NAMALWA (cell line): ENCODE data around the gene RNF223.

Experiments
- DNase-seq: peaks from one replicate; pipeline ENCODE4 v3.0.0-alpha.2; 2015; ENCODE audit warnings: low spot score

RNF223 gene

DNA sequence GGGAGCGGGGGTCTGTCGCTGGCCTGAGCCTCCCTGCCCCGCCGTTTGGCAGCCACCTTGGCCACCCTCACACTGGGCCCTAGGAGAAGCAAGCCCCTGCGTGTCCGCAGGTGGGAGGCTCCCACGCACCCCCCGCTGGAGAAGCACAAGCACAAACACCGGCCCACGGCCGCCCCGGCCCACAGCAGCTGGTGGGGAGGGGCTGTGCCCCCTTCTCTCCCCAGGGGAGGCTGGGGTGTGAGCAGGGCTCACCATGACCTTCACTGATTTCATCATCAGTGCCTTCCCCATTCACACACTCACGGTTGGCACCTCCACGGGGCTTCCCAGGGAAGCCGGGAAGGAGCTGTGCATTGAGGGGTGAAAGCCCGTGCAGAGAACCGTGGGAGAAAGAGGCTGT, 46.3 kb downstream of the RNF223 start:
- no peak for DNase-seq

DNA sequence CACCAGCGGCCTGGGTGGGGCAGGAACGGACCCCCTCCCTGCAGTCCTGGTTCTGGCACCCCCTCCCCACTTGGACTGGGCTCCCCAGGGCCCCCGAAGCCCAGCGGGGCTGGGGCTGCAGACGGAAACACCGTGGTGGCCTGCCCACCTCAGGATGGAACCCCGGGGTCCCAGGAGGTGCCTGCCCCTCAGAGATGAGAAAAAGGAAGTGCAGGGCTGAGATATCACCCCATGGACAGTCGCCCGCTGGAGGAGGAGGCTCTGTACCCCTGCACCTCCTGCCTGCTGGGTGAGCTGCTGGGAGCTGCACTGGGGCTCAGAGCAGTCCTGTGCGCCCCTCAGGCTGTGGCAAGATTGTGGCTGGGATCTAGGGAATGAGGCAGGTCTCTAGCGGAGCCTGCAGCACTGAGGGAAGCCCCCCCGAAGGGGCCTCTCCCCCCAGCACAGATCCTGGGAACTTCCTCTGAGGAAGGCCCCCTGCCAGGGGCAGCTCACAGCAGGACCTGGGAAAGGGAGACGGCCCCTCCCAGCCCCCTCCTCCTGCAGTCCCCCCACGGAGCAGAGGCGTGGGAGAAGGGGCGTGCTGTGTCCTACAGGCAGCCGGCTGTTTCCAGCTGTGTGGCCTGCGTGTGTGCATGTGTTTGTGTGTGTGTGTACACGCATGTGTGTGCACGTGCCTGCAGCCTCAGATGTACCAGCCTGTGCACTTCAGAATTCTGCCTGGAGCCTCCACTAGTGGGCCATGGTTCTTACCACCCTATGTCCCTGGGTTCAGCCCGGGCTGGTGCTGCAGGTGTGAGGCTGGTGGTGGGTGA, 47.3 kb downstream of the RNF223 start:
- DNase-seq: no peak

DNA sequence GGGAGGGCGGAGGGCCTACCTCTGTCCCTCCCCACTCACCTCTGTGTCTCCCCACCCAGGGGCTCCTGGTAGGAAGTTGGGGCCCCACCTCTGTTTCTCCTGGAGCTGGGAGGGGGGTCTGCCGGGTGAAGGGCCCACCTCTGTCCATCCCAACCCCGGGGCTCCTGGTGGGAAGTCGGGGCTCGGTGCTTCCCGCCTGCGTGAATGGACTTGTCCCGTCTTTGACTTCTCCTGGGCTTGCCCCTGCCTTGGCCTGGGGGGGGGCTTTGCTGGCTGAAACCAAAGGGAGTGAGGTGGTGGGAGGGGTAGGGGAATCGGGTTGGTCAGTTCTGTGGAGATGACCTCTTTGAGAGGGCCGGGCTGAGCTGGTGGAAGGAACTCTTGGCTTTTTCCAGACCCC, 48.4 kb downstream of the RNF223 start:
- DNase-seq: no peak

- no peak for DNase-seq
Observed at GRCh38 chr1:1024771-1025699, 49.1 kb downstream of the RNF223 start.

- no peak for DNase-seq
Observed at GRCh38 chr1:1024149-1024770, 49.8 kb downstream of the RNF223 start.

DNA sequence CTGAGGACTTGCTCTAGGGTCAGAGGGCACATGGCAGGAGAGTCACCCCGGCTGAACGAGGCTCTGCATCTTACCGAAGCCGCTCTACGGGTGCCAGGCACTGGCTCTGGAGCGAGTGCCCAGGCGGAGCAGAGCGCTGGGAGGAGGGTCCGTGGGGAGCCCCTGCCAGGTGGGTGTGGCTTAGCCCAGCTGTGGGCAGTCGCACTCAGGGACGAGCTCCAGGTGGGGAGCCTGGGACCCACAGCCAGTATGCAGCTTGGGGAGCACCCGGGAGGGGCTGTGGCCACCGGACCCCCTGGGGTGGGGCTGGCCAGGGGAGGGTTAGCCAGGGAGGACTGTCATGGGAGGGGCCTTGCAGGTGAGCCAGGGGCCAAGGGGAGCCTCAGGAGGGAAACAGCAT, 50.4 kb downstream of the RNF223 start:
- no peak for DNase-seq

DNA sequence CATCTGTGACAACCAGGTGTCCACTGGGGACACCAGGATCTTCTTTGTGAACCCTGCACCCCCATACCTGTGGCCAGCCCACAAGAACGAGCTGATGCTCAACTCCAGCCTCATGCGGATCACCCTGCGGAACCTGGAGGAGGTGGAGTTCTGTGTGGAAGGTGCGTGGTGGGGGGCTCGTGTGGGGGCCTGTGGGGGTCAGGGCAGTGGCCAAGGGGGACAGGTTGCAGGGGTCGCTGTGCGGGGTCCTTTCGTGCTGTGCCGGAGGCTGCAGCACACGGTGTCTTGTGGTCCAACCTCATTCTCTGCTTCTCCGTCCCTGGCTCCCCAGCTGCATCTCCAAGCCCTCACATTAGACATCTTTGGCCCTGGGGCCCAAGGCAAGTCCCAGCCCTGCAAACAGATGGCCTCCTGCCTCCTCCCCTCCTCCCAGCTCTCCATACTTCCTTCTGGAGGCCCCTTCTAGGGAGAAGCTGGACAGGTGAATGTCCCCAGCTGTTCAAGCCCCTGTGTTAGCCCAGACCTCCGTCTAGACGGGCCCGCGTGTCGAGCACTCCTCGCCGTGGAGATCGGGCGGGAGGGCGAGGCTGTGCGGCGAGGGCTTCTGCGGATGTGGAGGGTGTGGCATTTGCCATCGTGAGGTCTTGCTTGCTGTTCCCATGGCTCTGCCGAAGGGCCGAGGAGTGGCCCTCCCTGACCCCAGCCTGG, 51.6 kb downstream of the RNF223 start:
- no peak for DNase-seq

DNA sequence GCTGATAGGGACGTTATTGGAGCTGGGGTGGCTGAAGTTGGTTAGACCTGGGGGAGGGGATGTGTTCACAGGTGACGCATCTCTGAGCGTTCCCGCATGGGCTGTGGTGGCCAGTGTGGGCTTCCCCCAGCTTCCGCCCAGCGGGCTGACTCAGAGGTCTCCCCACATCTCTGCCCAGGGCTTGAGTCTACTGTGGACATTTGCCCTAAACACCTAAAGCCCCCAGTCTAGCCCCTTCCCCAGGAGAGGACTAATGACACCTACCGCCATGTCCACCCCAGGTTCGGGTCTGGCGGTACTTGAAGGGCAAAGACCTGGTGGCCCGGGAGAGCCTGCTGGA, 52.2 kb downstream of the RNF223 start:
- no peak for DNase-seq

- no peak for DNase-seq
Observed at GRCh38 chr1:1021010-1021919, 52.8 kb downstream of the RNF223 start.
